Measurements from ENCODE around the gene FAAH2.

GRCh38 chrX:57286507-57287251 is at the start of gene FAAH2:
- no peak for TF ChIP-seq POLR2A (IDR thresholded peaks at IDR 0.05)
- TF ChIP-seq, protein P1, sequence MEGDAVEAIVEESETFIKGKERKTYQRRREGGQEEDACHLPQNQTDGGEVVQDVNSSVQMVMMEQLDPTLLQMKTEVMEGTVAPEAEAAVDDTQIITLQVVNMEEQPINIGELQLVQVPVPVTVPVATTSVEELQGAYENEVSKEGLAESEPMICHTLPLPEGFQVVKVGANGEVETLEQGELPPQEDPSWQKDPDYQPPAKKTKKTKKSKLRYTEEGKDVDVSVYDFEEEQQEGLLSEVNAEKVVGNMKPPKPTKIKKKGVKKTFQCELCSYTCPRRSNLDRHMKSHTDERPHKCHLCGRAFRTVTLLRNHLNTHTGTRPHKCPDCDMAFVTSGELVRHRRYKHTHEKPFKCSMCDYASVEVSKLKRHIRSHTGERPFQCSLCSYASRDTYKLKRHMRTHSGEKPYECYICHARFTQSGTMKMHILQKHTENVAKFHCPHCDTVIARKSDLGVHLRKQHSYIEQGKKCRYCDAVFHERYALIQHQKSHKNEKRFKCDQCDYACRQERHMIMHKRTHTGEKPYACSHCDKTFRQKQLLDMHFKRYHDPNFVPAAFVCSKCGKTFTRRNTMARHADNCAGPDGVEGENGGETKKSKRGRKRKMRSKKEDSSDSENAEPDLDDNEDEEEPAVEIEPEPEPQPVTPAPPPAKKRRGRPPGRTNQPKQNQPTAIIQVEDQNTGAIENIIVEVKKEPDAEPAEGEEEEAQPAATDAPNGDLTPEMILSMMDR (IDR thresholded peaks at IDR 0.05): no peak

All from uterus (tissue), 2 donors.